Endothelial cell of umbilical vein (primary cell): ENCODE results near the gene SOX30. TPM values are rescaled to one million over a fixed set of nuclear protein-coding genes. Genes with fewer than 3 reads are reported as not detected.

Source experiments
- BruUV-seq: library from RNA; stranded (reverse); fragments of 400-500 nt; replicated peaks from 2 replicates; lab custom pipeline; 2021; lab: Mats Ljungman, UMichigan
- CTCF ChIA-PET: fragments of 300-600, 350-600 bp; sonication (Branson Sonifier 250); formaldehyde crosslinking; loops from one replicate; lab custom pipeline; 2021; ENCODE audit warnings: antibody characterized with exemption, inconsistent platforms; lab: Charles Lee
- POLR2A ChIA-PET: fragments of 300-600, 350-600 bp; sonication (Branson Sonifier 250); formaldehyde crosslinking; loops from one replicate; lab custom pipeline; 2021; ENCODE audit warnings: antibody characterized with exemption, inconsistent platforms; lab: Charles Lee
- DNase-seq: peaks from one replicate; pipeline ENCODE4 v3.0.0-alpha.2; 2011; ENCODE audit warnings: low read depth, low spot score
- FAIRE-seq: peaks from 2 replicates; lab custom pipeline; 2011; peaks lifted over from hg19 to GRCh38; lab: Jason Lieb, UNC
- H2AFZ ChIP-seq: 2 replicates; pipeline ENCODE4 v1.6.0; 2012; ENCODE audit warnings: low read depth, low read length, control low read depth, inconsistent platforms
- H3K27ac ChIP-seq: 2 replicates; pipeline ENCODE4 v1.5.1; 2011; ENCODE audit warnings: low read depth, mild to moderate bottlenecking, control low read depth, low read length, moderate library complexity; ENCODE audit not compliant: insufficient read depth
- H3K27me3 ChIP-seq, 2 experiments: 2 replicates each; pipeline versions ENCODE4 v1.6.0 to v1.6.1; 2011; ENCODE audit warnings: low read length in 2 of 2, mixed read lengths in 1 of 2; ENCODE audit not compliant: control insufficient read depth in 2 of 2, insufficient read depth in 2 of 2
- H3K36me3 ChIP-seq, 2 experiments: 2 replicates in 1 of 2; 3 replicates in 1 of 2; pipeline ENCODE4 v1.5.1; 2011; ENCODE audit warnings: low read length in 2 of 2, mild to moderate bottlenecking in 1 of 2, moderate library complexity in 1 of 2; ENCODE audit not compliant: control insufficient read depth in 2 of 2, insufficient read depth in 2 of 2; ENCODE audit errors: extremely low read depth in 1 of 2
- H3K4me1 ChIP-seq: 3 replicates; pipeline ENCODE4 v1.5.1; 2011; ENCODE audit warnings: mild to moderate bottlenecking, low read length; ENCODE audit not compliant: control insufficient read depth, insufficient read depth; ENCODE audit errors: extremely low read depth
- H3K4me2 ChIP-seq: 2 replicates; pipeline ENCODE4 v1.6.1; 2011; ENCODE audit warnings: low read length, control low read depth, mixed read lengths; ENCODE audit not compliant: insufficient read depth
- H3K4me3 ChIP-seq, 3 experiments: fragments of 200-600 bp in 1 of 3; sonication (generic), shearing (Covaris generic) in 1 of 3; replicated peaks in 1 of 3; 2 replicates each; pipeline ENCODE4 v1.5.1; 2011 to 2016; ENCODE audit warnings: control low read depth in 3 of 3, low read length in 3 of 3, mild to moderate bottlenecking in 2 of 3, inconsistent platforms in 1 of 3, low read depth in 1 of 3, moderate library complexity in 1 of 3; ENCODE audit not compliant: insufficient read depth in 1 of 3
- H3K79me2 ChIP-seq: 2 replicates; pipeline ENCODE4 v1.6.0; 2012; ENCODE audit warnings: low read length, inconsistent platforms; ENCODE audit not compliant: control insufficient read depth, insufficient read depth
- H3K9ac ChIP-seq: replicated peaks from 2 replicates; pipeline ENCODE3; 2011; ENCODE audit warnings: low read length, control low read depth; ENCODE audit not compliant: insufficient read depth; ENCODE audit errors: extremely low read depth
- H3K9me1 ChIP-seq: replicated peaks from 3 replicates; pipeline ENCODE4 v1.6.0; 2011; ENCODE audit warnings: mild to moderate bottlenecking, low read length; ENCODE audit not compliant: control insufficient read depth, insufficient read depth; ENCODE audit errors: extremely low read depth
- H3K9me3 ChIP-seq: replicated peaks from 2 replicates; pipeline ENCODE4 v1.5.1; 2012; ENCODE audit warnings: low read length, inconsistent platforms; ENCODE audit not compliant: control insufficient read depth, insufficient read depth
- H4K20me1 ChIP-seq: replicated peaks from 2 replicates; pipeline ENCODE3; 2011; ENCODE audit warnings: mild to moderate bottlenecking, low read length; ENCODE audit not compliant: control insufficient read depth, insufficient read depth; ENCODE audit errors: extremely low read depth
- CTCF ChIP-seq, 2 donors: IDR thresholded peaks; 1 replicate in 1 of 2; 2 replicates in 1 of 2; pipeline ENCODE4 v1.5.1; 2011; ENCODE audit warnings: low read length in 2 of 2, mild to moderate bottlenecking in 2 of 2, moderate library complexity in 2 of 2, control low read depth in 1 of 2, inconsistent platforms in 1 of 2, low read depth in 1 of 2; ENCODE audit not compliant: insufficient read depth in 1 of 2; ENCODE audit errors: extremely low read depth in 1 of 2
- EZH2 ChIP-seq: IDR thresholded peaks from 2 replicates; pipeline ENCODE4 v1.6.1; 2012; ENCODE audit warnings: borderline replicate concordance, low read depth, mild to moderate bottlenecking, moderate library complexity, low read length, inconsistent platforms; ENCODE audit not compliant: severe bottlenecking
- FOS ChIP-seq: IDR thresholded peaks from 2 replicates; pipeline ENCODE4 v1.6.1; 2011; ENCODE audit warnings: mild to moderate bottlenecking, low read length, moderate library complexity, borderline replicate concordance; ENCODE audit not compliant: insufficient read depth
- GATA2 ChIP-seq: IDR thresholded peaks from 2 replicates; pipeline ENCODE4 v1.7.0; 2011; ENCODE audit warnings: low read depth, mild to moderate bottlenecking, moderate library complexity, mixed read lengths, low read length; ENCODE audit not compliant: insufficient read length, insufficient read depth
- JUN ChIP-seq: IDR thresholded peaks from 2 replicates; pipeline ENCODE4 v1.6.1; 2011; ENCODE audit warnings: borderline replicate concordance, low read depth; ENCODE audit not compliant: insufficient read length, insufficient read depth
- MYC ChIP-seq: IDR thresholded peaks from one replicate; pipeline ENCODE4 v1.6.1; 2011; ENCODE audit warnings: mild to moderate bottlenecking, low read depth, low read length
- POLR2A ChIP-seq: IDR thresholded peaks from 2 replicates; pipeline ENCODE4 v1.6.1; 2012; ENCODE audit warnings: low read depth, mild to moderate bottlenecking, control low read depth, low read length
- POLR2AphosphoS5 ChIP-seq: IDR thresholded peaks from 2 replicates; pipeline ENCODE4 v1.6.1; 2012; ENCODE audit warnings: low read depth, mild to moderate bottlenecking, control low read depth, low read length, moderate library complexity; ENCODE audit not compliant: insufficient read depth
- dilution Hi-C: fragments of 300-500 bp; cut with MboI; formaldehyde crosslinking; loops from one replicate; pipeline ENCODE4 v1.15.0; 2019; ENCODE audit warnings: low sequenced_read_pairs; ENCODE audit not compliant: extremely low pct_ligation_motif_present
- intact Hi-C: fragments of 100-400 bp; cut with micrococcal nuclease; formaldehyde crosslinking; loops from one replicate; pipeline ENCODE4 v1.10.0; 2022
- polyA plus RNA-seq, 4 experiments: library from polyadenylated mRNA; depleted of rRNA in 3 of 4; stranded (reverse) in 3 of 4; unstranded in 1 of 4; fragments of >200 nt; gene quantifications; 2 replicates each; pipeline versions ENCODE4 v1.2.1 to v1.2.3, GENCODE V29; 2011 to 2012; ENCODE audit warnings: missing spikeins in 1 of 4
- total RNA-seq: library from RNA; stranded (reverse); gene quantifications from 2 replicates; pipeline ENCODE4 v1.2.3, GENCODE V29; 2021
- TF ChIP-seq, protein P1 (sequence below): IDR thresholded peaks from 2 replicates; pipeline ENCODE4 v1.6.1; 2011; ENCODE audit not compliant: insufficient read depth, insufficient read length

SOX30 gene
- total and polyA plus RNA-seq, 2 donors (not counting 3 experiments of a cell fraction or from before 2014, with no cell fraction given) = not detected

DNA sequence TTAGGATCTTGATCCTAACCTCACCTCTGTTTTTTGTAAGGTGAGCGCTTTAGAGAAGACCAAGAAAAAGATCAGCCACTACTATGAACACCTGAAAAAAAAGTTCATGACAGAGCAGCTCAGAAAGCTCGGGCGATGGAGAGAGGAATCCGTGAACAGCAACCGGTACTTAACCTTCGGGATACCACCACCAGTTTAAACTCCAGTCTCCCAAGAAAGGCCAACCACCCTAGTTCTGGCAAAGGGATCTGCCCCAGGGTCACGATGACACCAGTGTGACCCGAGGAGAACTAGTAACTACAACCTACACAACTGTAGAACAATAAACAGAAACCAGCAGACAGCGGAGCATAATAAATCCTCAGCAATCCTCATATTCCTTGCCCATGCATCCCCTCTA lies 27.6 kb upstream of the SOX30 start:
- no peak overlapping the region for H3K9ac ChIP-seq
- H3K79me2 ChIP-seq = no peaks in the 10 kb centered on the region
- TF ChIP-seq POLR2A (no peak), MYC (no peak), GATA2 (no peak), POLR2AphosphoS5 (no peak), FOS (no peak), CTCF (IDR thresholded peaks at IDR 0.05; ENCODE audit: extremely low read depth in 1 of 2, insufficient read depth in 1 of 2, low read depth in 1 of 2, low read length in 2 of 2) (no peak), JUN (no peak), EZH2 (no peak)
- TF ChIP-seq, protein P1, sequence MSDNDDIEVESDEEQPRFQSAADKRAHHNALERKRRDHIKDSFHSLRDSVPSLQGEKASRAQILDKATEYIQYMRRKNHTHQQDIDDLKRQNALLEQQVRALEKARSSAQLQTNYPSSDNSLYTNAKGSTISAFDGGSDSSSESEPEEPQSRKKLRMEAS = no peak
- no peaks in the 10 kb centered on the region for H3K4me1 ChIP-seq
- H3K4me3 ChIP-seq = no peak overlapping the region
- no peaks in the 10 kb centered on the region for H3K27me3 ChIP-seq
- no peak overlapping the region for H3K4me2 ChIP-seq
- no peaks in the 10 kb centered on the region for H3K9me3 ChIP-seq
- POLR2A ChIA-PET = no interaction called here
- no peaks in the 10 kb centered on the region for H4K20me1 ChIP-seq
- DNase-seq (no peak), FAIRE-seq (no peak)
- H3K9me1 ChIP-seq = no peaks in the 10 kb centered on the region
- no TSS peak for BruUV-seq
- CTCF ChIA-PET = no interaction called here
- H3K27ac ChIP-seq = no peak overlapping the region
- H2AFZ ChIP-seq = no peak overlapping the region
- dilution Hi-C loops = no loop called here
- H3K36me3 ChIP-seq = no peaks in the 10 kb centered on the region
- intact Hi-C loops = no loop called here
